Uterus (tissue), 4 donors: ENCODE results near the gene VAT1L. TPM values are rescaled to one million over a fixed set of nuclear protein-coding genes. Genes with fewer than 3 reads are reported as not detected.

Experiments
- DNase-seq, 2 donors: peaks; one replicate each; pipeline ENCODE4 v3.0.0-alpha.2; 2019 to 2020
- H3K27ac ChIP-seq, 2 donors: fragments of 200-600 bp; sonication (generic); 1 replicate in 1 of 2; 2 replicates in 1 of 2; pipeline ENCODE4 v1.5.1; 2016 to 2018
- H3K27me3 ChIP-seq, 2 donors: fragments of 200-600 bp; sonication (generic); one replicate each; pipeline ENCODE4 v1.5.1; 2018 to 2019; ENCODE audit warnings: control low read depth in 1 of 2
- H3K36me3 ChIP-seq, 2 donors: fragments of 200-600 bp; sonication (generic); one replicate each; pipeline ENCODE4 v1.5.1; 2019; ENCODE audit warnings: control low read depth in 1 of 2
- H3K4me1 ChIP-seq, 2 donors: fragments of 200-600 bp; sonication (generic); one replicate each; pipeline ENCODE4 v1.5.1; 2018 to 2019; ENCODE audit warnings: control low read depth in 1 of 2
- H3K4me3 ChIP-seq, 2 donors: fragments of 200-600 bp; sonication (generic); 1 replicate in 1 of 2; 2 replicates in 1 of 2; pipeline ENCODE4 v1.5.1; 2018 to 2019; ENCODE audit warnings: mild to moderate bottlenecking in 1 of 2
- H3K9me3 ChIP-seq, 2 donors: fragments of 200-600 bp; sonication (generic); one replicate each; pipeline ENCODE4 v1.5.1; 2019; ENCODE audit warnings: control low read depth in 1 of 2
- POLR2A ChIP-seq, 2 donors: fragments of 450-650 bp; IDR thresholded peaks; one replicate each; pipeline ENCODE4 v1.6.1; 2016; ENCODE audit warnings: antibody characterized with exemption in 2 of 2, mild to moderate bottlenecking in 1 of 2, moderate library complexity in 1 of 2
- intact Hi-C: fragments of 100-400 bp; cut with DNase I; formaldehyde crosslinking; loops from one replicate; pipeline ENCODE4 v1.15.1; 2023; ENCODE audit warnings: low total_unique reads
- total RNA-seq, 4 donors: library from RNA; depleted of rRNA in 3 of 4; stranded (reverse); fragments of >200 nt in 3 of 4; gene quantifications; one replicate each; pipeline versions ENCODE4 v1.1.0 to v1.2.4, GENCODE V29; 2014 to 2023
- TF ChIP-seq, protein P1 (sequence below), 4 experiments: fragments of 200-600 bp in 2 of 4; fragments of 450-650 bp in 2 of 4; sonication (generic) in 2 of 4; IDR thresholded peaks; one replicate each; pipeline ENCODE4 v1.5.1; 2016 to 2019; ENCODE audit warnings: antibody characterized with exemption in 4 of 4, mild to moderate bottlenecking in 2 of 4, moderate library complexity in 1 of 4
- donor health status: DM: yes; HTN: yes; CAD: no.

VAT1L gene
- total RNA-seq, 4 donors from 2014 or later = 0.29 to 3.8 (median 1.7) TPM

- TF ChIP-seq, protein P1, sequence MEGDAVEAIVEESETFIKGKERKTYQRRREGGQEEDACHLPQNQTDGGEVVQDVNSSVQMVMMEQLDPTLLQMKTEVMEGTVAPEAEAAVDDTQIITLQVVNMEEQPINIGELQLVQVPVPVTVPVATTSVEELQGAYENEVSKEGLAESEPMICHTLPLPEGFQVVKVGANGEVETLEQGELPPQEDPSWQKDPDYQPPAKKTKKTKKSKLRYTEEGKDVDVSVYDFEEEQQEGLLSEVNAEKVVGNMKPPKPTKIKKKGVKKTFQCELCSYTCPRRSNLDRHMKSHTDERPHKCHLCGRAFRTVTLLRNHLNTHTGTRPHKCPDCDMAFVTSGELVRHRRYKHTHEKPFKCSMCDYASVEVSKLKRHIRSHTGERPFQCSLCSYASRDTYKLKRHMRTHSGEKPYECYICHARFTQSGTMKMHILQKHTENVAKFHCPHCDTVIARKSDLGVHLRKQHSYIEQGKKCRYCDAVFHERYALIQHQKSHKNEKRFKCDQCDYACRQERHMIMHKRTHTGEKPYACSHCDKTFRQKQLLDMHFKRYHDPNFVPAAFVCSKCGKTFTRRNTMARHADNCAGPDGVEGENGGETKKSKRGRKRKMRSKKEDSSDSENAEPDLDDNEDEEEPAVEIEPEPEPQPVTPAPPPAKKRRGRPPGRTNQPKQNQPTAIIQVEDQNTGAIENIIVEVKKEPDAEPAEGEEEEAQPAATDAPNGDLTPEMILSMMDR (IDR thresholded peaks at IDR 0.05) = no peak
- TF ChIP-seq POLR2A (IDR thresholded peaks at IDR 0.05) = no peak
- Histone ChIP-seq H3K36me3 (no peaks in the 10 kb centered on the region), H3K4me3 (no peak overlapping the region), H3K27me3 (no peaks in the 10 kb centered on the region), H3K4me1 (no peaks in the 10 kb centered on the region), H3K9me3 (no peaks in the 10 kb centered on the region), H3K27ac (no peak overlapping the region)
- DNase-seq = no peak
- intact Hi-C loops = no loop called here
Measured at GRCh38 chr16:77963185-77964044, 175.1 kb downstream of the VAT1L start.

DNA sequence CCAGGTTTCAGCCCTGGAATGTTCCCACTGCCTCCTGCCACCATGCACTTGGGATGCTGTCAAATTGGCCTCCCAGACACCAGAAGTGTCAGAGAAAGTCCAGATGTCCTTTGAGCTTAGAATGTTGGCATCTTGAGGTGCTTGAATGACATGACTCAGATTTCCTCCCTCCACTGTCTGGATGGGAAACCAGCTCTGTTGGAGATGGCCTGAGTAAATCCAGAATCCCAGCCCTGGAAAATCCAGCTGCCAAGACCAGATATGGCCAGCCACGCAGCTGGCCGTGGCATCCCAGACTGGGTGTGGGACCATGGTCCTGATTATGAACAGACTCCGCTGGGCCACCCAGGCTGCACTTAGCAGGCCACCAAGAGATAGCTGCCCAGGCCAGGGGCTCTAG is 177.0 kb downstream of the VAT1L start:
- no peaks in the 10 kb centered on the region for H3K27me3 ChIP-seq
- H3K4me1 ChIP-seq = no peaks in the 10 kb centered on the region
- TF ChIP-seq POLR2A (IDR thresholded peaks at IDR 0.05) = no peak
- TF ChIP-seq, protein P1 (IDR thresholded peaks at IDR 0.05) = no peak
- intact Hi-C loops = no loop called here
- no peak overlapping the region for H3K4me3 ChIP-seq
- no peaks in the 10 kb centered on the region for H3K36me3 ChIP-seq
- no peaks in the 10 kb centered on the region for H3K9me3 ChIP-seq
- DNase-seq = no peak
- H3K27ac ChIP-seq = no peak overlapping the region

- TF ChIP-seq POLR2A (IDR thresholded peaks at IDR 0.05) = no peak
- TF ChIP-seq, protein P1 (IDR thresholded peaks at IDR 0.05) = no peak
- Histone ChIP-seq H3K9me3 (no peaks in the 10 kb centered on the region), H3K4me1 (no peaks in the 10 kb centered on the region), H3K36me3 (no peaks in the 10 kb centered on the region), H3K4me3 (no peak overlapping the region), H3K27me3 (no peaks in the 10 kb centered on the region), H3K27ac (no peak overlapping the region)
- intact Hi-C loops = no loop called here
- no peak for DNase-seq
Measured at GRCh38 chr16:77967054-77967904, 178.9 kb downstream of the VAT1L start.

GRCh38 chr16:77969861-77970260 is 181.5 kb downstream of the VAT1L start:
- Histone ChIP-seq H3K4me3 (no peak overlapping the region), H3K27me3 (no peaks in the 10 kb centered on the region), H3K36me3 (no peaks in the 10 kb centered on the region), H3K9me3 (no peaks in the 10 kb centered on the region), H3K4me1 (no peaks in the 10 kb centered on the region), H3K27ac (no peak overlapping the region)
- TF ChIP-seq, protein P1 (IDR thresholded peaks at IDR 0.05) = no peak
- TF ChIP-seq POLR2A (IDR thresholded peaks at IDR 0.05) = no peak
- intact Hi-C loops = loop anchor here (5.0 kb wide), 1 partner anchor 293 kb away; no protein-coding TSS in a partner anchor
- no peak for DNase-seq

DNA sequence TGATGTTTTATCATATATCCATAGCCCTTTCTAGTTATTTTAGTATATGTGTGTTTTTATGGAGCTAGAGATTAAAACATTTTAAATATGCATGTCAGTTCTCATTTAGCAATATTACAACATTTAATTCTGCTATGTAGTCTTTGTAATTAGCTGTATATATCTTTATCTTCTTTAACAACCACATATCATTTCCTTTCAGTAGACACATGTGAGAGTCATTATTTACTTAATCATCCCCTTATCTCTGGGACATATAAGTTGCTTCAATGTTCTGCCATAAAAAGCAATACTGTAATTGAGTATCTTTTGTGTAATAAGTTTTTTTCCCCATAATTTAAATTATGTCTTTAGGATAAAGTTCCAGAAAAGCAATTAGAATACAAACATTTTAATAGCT is 182.0 kb downstream of the VAT1L start:
- Histone ChIP-seq H3K27ac (no peak overlapping the region), H3K27me3 (no peaks in the 10 kb centered on the region), H3K4me3 (no peak overlapping the region), H3K4me1 (no peaks in the 10 kb centered on the region), H3K36me3 (no peaks in the 10 kb centered on the region), H3K9me3 (no peaks in the 10 kb centered on the region)
- intact Hi-C loops = loop anchor here (5.0 kb wide), 1 partner anchor 293 kb away; no protein-coding TSS in a partner anchor
- DNase-seq = no peak
- TF ChIP-seq, protein P1 (IDR thresholded peaks at IDR 0.05) = no peak
